Osteocyte (in vitro differentiated cells): Measurements from ENCODE around the gene B3GNT5. TPM values are rescaled to one million over a fixed set of nuclear protein-coding genes. Genes with fewer than 3 reads are reported as not detected.

Source experiments
- DNase-seq: peaks from one replicate; pipeline ENCODE4 v3.0.0; 2021; ENCODE audit warnings: mixed read lengths; ENCODE audit not compliant: unreplicated experiment; ENCODE audit errors: extremely low spot score
- H3K27ac Mint-ChIP-seq: one replicate; pipeline ENCODE4 v1.8.0; 2021; ENCODE audit warnings: mild to moderate bottlenecking, mixed read lengths; ENCODE audit not compliant: unreplicated experiment
- H3K27me3 Mint-ChIP-seq: one replicate; pipeline ENCODE4 v1.8.0; 2021; ENCODE audit warnings: mixed read lengths; ENCODE audit not compliant: unreplicated experiment
- H3K36me3 Mint-ChIP-seq: one replicate; pipeline ENCODE4 v1.8.0; 2021; ENCODE audit warnings: mixed read lengths; ENCODE audit not compliant: unreplicated experiment
- H3K4me1 Mint-ChIP-seq: one replicate; pipeline ENCODE4 v1.8.0; 2021; ENCODE audit warnings: mixed read lengths; ENCODE audit not compliant: unreplicated experiment
- H3K4me3 Mint-ChIP-seq: one replicate; pipeline ENCODE4 v1.8.0; 2021; ENCODE audit warnings: mild to moderate bottlenecking, moderate library complexity, mixed read lengths; ENCODE audit not compliant: unreplicated experiment
- H3K9me3 Mint-ChIP-seq: one replicate; pipeline ENCODE4 v1.8.0; 2021; ENCODE audit warnings: mixed read lengths; ENCODE audit not compliant: unreplicated experiment
- total RNA-seq: library from RNA; stranded (reverse); gene quantifications from 2 replicates; pipeline ENCODE4 v1.2.1, GENCODE V29; 2021
- TF ChIP-seq, protein P1 (sequence below): fragments of 200-600 bp; sonication (generic); IDR thresholded peaks from 2 replicates; pipeline ENCODE4 v1.5.0; 2021; ENCODE audit warnings: antibody characterized with exemption, mild to moderate bottlenecking, moderate library complexity

The B3GNT5 gene
- total RNA-seq, 1 donor from 2014 or later: 20.6 TPM

DNA sequence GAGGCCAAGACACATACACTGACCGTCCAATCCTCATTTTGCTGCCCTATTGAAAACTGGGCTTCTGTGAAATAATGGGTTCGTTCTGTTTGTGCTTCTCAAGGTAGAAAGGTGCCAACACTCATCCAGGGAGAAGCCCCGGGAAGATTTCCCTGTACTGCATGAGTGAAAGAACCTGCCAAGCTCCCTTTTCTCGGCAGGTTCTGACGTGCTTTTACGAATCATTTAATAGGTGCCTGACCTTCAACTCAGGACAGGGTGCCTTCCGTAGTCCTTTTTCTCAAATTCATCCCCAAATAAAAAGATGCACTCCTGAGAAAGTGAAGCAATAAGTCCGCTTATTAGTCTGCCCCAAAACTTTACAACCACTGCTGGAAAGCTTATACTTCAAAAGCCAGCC, 64.2 kb downstream of the B3GNT5 start:
- Mint-ChIP-seq H3K9me3 (no peaks in the 10 kb centered on the region), H3K36me3 (no peaks in the 10 kb centered on the region), H3K27ac (no peak overlapping the region), H3K27me3 (no peaks in the 10 kb centered on the region), H3K4me1 (no peaks in the 10 kb centered on the region), H3K4me3 (no peak overlapping the region)
- no peak for DNase-seq
- TF ChIP-seq, protein P1, sequence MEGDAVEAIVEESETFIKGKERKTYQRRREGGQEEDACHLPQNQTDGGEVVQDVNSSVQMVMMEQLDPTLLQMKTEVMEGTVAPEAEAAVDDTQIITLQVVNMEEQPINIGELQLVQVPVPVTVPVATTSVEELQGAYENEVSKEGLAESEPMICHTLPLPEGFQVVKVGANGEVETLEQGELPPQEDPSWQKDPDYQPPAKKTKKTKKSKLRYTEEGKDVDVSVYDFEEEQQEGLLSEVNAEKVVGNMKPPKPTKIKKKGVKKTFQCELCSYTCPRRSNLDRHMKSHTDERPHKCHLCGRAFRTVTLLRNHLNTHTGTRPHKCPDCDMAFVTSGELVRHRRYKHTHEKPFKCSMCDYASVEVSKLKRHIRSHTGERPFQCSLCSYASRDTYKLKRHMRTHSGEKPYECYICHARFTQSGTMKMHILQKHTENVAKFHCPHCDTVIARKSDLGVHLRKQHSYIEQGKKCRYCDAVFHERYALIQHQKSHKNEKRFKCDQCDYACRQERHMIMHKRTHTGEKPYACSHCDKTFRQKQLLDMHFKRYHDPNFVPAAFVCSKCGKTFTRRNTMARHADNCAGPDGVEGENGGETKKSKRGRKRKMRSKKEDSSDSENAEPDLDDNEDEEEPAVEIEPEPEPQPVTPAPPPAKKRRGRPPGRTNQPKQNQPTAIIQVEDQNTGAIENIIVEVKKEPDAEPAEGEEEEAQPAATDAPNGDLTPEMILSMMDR: no peak

DNA sequence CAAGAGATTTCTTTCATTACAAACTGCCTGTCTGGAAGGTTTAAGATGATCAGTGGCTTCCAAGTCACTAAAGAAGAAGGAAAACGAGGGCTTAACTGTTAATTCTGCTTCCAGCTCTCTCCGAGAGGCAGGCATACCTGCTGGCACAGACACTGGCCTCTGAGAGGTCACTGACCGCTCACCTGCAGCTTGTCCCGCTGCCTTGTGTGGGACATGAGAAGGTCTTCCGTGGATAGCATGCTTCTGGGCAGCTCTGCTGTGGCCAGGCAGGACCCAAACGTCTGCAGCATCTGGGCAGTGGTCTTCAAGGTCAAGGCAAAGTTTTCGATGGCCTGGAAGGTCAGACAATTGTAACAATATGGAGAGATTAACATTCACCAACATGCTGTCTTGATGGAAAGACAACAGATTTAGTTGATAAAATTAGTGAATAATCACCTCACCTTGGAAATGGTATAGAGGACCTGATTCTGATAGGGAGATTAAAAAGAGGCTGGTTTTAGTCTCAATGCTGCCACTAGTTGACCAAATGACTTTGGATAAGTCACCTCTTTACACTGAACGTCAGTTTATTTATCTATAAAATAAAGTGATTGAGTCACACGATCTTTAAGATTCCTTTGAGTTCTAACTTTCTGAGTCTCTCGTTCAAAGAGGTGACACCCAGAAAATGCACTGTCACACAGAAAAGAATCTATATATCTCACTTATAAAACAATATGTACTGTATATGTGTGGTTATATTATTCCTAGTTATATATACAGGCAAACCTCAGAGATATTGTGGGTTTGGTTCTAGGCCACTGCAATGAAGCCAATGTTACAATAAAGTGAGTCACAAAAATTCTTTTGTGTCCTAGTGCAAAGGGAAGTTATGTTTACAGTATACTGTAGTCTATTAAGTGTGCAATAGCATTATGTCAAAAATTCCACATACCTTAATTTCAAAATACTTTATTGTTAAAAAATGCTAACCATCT, 65.1 kb downstream of the B3GNT5 start:
- H3K9me3 Mint-ChIP-seq: no peaks in the 10 kb centered on the region
- no peak for DNase-seq
- no peak overlapping the region for H3K27ac Mint-ChIP-seq
- H3K4me1 Mint-ChIP-seq: no peaks in the 10 kb centered on the region
- no peaks in the 10 kb centered on the region for H3K27me3 Mint-ChIP-seq
- TF ChIP-seq, protein P1: no peak
- H3K4me3 Mint-ChIP-seq: no peak overlapping the region
- no peaks in the 10 kb centered on the region for H3K36me3 Mint-ChIP-seq

DNA sequence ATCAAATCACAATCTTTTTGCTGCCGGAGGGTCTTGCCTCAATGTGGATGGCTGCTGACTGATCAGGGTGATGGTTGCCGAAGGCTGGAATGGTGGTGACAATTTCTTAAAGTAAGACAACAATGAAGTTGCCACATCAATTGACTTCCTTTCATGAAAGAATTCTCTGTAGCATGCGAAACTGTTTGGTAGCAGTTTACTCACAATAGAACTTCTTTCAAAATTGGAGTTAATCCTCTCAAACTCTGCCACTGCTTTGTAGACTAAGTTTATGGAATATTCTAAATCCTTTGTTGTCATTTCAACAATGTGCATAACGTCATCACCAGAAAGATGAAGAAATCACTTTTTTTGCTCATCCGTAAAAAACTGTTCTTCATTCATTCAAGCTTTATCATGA, 65.8 kb downstream of the B3GNT5 start:
- Mint-ChIP-seq H3K36me3 (no peaks in the 10 kb centered on the region), H3K4me1 (no peaks in the 10 kb centered on the region), H3K27me3 (no peaks in the 10 kb centered on the region), H3K9me3 (no peaks in the 10 kb centered on the region), H3K4me3 (no peak overlapping the region), H3K27ac (no peak overlapping the region)
- TF ChIP-seq, protein P1: no peak
- no peak for DNase-seq

DNA sequence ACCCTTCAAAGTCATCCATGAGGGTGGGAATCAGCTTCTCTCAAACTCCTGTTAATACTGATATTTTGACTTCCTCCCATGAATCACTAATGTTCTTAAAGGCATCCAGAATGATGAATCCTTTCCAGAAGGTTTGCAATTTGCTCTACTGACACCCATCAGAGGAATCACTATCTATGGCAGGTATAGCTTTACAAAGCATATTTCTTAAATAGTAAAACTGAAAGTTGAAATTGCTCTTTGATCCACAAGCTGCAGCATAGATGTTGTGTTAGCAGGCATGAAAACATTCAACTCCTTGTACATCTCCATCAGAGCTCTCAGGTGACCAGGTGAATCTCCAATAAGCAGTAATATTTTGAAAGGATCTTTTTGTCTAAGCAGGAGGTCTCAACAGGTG, 66.3 kb downstream of the B3GNT5 start:
- no peak overlapping the region for H3K27ac Mint-ChIP-seq
- no peak overlapping the region for H3K4me3 Mint-ChIP-seq
- TF ChIP-seq, protein P1: no peak
- no peaks in the 10 kb centered on the region for H3K27me3 Mint-ChIP-seq
- no peak for DNase-seq
- no peaks in the 10 kb centered on the region for H3K9me3 Mint-ChIP-seq
- H3K36me3 Mint-ChIP-seq: no peaks in the 10 kb centered on the region
- H3K4me1 Mint-ChIP-seq: no peaks in the 10 kb centered on the region

Other genes starting within 250 kb of the B3GNT5 start
- 37.4 and 37.9 TPM in 2 replicates for gene MCCC1, start 153.8 kb upstream of the B3GNT5 start, total RNA-seq
- gene LAMP3, start 90.5 kb upstream of the B3GNT5 start, total RNA-seq: 2.3 and 2.9 TPM in 2 replicates
- 1.7 and 2.4 TPM in 2 replicates for gene MCF2L2, start 175.4 kb downstream of the B3GNT5 start, total RNA-seq